Erythroblast (primary cell): ENCODE measurements around the gene SORCS3.

ENCODE experiments used
- GATA1 ChIP-seq: IDR thresholded peaks from 2 replicates; pipeline ENCODE4 v1.6.1; 2011; ENCODE audit warnings: low read depth, mild to moderate bottlenecking, control low read depth, low read length, moderate library complexity
- POLR2A ChIP-seq: IDR thresholded peaks from 2 replicates; pipeline ENCODE4 v1.6.1; 2011; ENCODE audit warnings: mild to moderate bottlenecking, low read length

DNA sequence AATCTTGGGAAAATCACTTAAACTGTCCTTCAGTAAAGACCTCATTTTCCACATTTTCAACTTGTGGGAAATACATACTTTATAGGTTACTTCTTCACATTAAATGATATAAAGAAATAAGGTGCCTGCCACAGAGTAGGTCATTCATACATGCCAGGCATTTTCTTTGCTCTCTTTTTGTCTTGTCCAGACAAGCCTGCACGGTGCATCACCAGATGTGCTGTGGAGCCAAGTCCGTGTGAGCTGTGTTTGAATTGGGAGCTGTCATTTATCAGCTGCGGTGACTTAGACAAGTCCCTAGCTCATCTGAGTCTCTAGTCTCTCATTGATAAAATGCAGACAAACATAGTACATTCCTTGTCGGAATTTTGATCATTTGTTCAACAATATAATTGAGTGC lies 432.9 kb downstream of the SORCS3 start:
- no peak for TF ChIP-seq POLR2A
- TF ChIP-seq GATA1, result no peak
